Forelimb muscle (tissue), 1 donor: ENCODE data around the gene UNC93A. TPM values are rescaled to one million over a fixed set of nuclear protein-coding genes. Genes with fewer than 3 reads are reported as not detected.
"Not testable (repeated sequence)": the region's sequence is repeated elsewhere in the genome, so short reads cannot be mapped to it uniquely, and the experiment has no call there.

ENCODE experiments used
- DNase-seq: peaks from one replicate; pipeline ENCODE4 v3.0.0-alpha.2; 2013; ENCODE audit warnings: low read depth
- polyA plus RNA-seq: library from polyadenylated mRNA; unstranded; fragments of 120-200 nt; gene quantifications from one replicate; pipeline ENCODE4 v1.2.1, GENCODE V29; 2013; ENCODE audit not compliant: insufficient read length

UNC93A gene
- polyA plus RNA-seq, 1 donor: not detected

DNA sequence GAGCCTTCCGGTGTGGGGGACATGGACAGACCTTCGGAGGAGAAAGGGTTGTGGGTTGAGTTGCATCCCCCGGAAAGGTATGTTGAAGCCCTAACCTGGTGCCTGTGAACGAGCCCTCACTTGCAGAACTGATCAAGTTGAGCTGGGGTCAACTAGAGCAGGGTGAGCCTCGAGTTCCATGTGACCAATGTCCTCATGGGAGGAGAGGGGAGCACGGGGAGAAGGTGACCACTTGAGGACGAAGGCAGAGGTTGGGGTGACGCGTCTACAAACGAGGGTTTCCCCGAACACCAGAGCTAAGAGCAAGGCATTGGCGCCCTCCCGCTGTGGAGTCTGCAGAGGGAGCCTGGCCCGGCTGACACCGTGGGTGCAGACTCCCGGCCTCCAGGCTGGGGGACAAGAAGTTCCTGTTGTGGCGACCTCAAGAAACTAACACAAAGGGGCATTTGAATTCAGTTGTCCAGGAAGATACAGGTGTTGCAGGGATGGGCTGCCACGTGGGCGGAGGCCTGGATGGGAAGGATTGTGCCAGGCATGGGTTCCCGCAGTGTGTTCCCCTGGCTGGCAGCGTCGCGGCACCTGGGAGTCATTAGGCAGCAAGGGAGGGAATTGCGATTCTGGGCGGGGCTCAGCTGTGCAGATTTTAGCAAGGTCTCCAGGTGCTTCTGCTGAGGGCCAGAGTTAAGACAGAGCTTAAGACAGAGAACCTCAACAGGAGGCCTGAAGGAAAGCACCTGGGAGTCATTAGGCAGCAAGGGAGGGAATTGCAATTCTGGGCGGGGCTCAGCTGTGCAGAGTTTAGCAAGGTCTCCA is 20.4 kb upstream of the UNC93A start:
- DNase-seq: no peak

DNA sequence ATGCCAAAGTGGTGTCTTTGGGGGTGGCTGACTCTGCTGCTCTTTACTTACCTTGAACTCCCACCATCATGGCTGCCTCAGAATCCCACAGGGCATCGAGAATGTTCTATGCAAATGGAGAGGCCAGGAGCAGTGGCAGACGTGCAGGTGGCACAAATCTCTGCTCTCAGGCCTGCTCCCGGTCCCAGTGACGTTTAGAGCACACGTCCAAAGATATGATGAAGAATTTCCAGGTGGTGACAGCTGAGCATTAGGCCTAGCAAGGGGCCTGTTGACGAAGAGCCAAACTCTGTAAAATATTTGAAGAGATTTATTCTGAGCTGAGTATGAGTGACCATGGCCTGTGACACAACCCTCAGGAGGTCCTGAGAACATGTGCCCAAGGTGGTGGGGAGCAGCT is 19.0 kb upstream of the UNC93A start:
- no peak for DNase-seq

GRCh38 chr6:167272696-167273379 is 18.3 kb upstream of the UNC93A start:
- no peak for DNase-seq

- DNase-seq: no peak
Observed at GRCh38 chr6:167274270-167274669, 16.8 kb upstream of the UNC93A start.

- no peak for DNase-seq
Observed at GRCh38 chr6:167275001-167275400, 16.1 kb upstream of the UNC93A start.

DNA sequence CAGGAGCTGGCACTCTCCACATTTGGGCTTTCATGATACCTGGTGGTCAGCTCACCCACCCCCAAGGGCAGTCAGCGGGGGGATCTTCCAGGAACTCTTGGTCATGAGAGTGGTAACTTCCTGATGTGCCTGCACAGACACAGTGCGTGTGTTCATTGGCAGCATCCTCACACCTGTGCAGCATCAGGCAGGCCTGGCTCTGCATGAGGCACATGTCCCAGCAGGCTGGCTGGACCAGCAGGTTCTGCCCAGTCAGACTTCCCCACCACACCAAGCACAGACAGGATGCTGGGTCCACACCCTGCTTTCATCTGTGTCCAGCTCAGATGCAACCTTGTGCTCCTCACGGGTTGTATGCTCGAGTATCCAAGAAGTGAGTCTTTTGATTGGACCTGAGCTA is 15.7 kb upstream of the UNC93A start:
- no peak for DNase-seq

GRCh38 chr6:167276772-167277533 is 14.2 kb upstream of the UNC93A start:
- DNase-seq: no peak

- DNase-seq: not testable (repeated sequence)
Observed at GRCh38 chr6:167278173-167278940, 12.8 kb upstream of the UNC93A start.

GRCh38 chr6:167279766-167280446 is 11.2 kb upstream of the UNC93A start:
- DNase-seq: no peak

GRCh38 chr6:167280466-167280865 is 10.6 kb upstream of the UNC93A start:
- DNase-seq: not testable (repeated sequence)

DNA sequence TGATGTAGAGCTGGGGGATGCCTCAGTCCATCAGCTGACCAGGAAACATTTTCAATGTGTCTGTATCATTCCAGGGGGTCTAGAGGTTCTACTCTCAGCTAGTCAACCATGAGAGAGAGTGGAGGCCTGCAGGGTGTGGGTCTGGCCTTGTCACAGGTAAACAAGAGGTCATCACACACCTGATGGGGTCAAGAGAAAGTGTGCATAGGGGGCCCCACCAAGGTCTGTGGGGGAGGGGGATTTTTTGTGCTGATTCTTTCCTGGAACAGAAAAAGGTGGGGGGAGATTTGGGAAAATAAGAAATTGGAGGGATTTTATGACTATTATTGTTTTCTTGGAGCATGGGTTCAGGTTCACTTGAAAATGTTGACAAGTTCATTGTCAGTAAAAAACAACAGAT is 8.9 kb upstream of the UNC93A start:
- DNase-seq: no peak

DNA sequence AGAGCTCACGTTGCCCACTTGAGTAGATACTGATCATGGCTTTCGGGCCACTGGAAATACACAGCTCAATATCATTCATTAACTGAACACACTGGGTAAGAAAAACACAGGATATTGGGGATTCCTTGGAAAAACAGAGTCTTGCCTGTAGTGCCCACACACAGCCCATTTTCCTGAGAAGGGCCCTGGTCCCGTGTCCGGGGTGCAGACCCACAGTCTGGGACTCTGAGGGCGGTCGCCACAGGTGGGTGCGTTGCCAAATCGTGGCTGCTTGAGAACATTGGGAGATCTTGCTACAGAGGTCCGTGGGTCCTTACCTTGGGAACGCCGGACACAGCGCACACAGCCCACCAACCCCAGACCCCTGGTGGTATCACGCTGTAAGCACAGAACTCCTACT is 6.5 kb upstream of the UNC93A start:
- not testable (repeated sequence) for DNase-seq

GRCh38 chr6:167285077-167285770 is 5.9 kb upstream of the UNC93A start:
- no peak for DNase-seq

DNA sequence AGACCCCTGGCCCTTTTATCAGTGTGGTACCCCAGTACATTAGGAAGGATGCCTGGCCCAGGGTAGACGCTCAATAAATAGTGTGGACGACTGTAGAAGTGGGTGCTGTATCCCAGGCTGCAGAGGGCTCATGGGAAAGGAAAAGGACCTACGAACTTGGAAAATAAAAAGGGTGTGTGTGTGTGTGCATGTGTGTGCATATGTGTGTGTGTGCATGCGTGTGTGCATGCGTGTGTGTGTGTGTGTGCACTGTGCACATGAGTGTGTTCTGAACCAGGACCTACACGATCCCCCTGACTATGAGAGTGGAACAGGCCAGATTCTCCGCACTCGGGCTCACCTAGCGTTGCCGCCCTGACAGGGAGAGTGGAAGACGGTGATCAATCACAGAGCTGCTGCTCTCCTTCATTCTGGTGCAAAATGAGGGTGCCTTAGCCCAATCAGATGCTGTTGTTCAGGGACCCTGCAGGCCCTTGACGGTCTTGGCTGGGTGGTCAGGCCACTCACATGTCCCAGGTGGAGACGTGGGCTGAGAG is 3.5 kb upstream of the UNC93A start:
- no peak for DNase-seq

DNA sequence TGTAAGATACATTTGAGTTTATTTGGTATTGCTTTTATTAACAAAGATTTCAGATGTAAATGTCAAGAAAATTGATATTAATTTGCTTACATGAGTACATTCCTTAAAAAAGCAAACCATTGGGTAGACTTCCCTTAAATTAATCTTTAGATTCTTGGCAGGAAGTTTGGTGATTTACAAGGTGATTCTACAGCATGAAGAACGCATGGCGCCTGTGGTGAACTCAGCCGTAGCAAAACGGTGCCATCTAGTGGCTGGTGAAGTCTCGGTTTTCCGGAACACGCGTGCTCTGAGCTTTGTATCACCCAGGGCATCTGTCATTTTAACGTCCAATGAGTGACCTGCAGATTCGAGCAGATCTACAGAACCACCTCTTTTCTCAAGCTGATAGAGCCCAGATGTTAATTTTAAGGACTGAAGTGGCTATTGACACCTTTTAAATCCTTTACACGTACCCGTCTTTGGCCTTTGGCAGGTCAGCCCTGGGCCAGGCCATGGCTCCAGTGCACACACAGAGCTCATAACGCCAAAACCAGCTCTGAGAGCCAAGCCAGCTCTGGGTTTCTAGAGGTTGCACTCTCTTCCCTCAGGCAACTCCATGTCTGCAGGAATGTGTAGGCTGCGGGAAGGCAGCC is 2.4 kb upstream of the UNC93A start:
- DNase-seq: not testable (repeated sequence)

GRCh38 chr6:167289291-167289690 is 1.8 kb upstream of the UNC93A start:
- DNase-seq: not testable (repeated sequence)

DNA sequence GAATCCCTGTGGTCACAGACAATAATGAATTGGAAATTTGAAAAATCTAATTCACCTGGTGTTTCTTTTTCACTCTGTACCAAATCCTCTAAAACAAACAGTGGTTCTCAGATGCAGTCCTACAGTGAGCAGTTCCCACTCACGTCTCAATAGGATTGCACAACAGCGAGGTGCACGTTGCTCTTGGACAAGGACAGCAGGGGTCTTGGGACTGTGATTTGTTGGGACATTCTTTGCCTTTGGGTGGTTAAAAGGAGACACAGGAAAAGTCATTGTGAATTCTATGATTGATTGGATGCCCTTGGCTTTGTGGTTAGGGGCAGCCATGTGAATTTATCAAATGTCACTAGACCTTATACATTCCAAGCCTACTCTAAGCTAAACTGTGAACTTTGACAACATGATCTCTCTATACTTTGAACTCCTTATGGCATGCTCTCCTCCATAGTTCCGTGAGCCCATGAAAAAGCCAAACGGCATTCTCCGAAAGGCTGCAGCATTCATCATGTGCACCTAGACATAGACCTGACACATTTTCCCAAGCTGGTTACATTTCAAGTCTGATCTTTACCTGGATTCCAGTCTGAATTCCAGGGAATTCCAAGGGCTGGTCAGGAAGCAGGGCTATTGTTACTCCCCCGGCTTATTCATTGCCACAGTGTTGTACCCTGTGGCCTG is 647 bp downstream of the UNC93A start:
- DNase-seq: no peak

- no peak for DNase-seq
Observed at GRCh38 chr6:167292301-167293087, 1.4 kb downstream of the UNC93A start.
